Erythroblast (primary cell): ENCODE data around the gene FN3K.
"Not testable (repeated sequence)": the region's sequence is repeated elsewhere in the genome, so short reads cannot be mapped to it uniquely, and the experiment has no call there.

ENCODE experiments used
- DNase-seq, 2 experiments: peaks; one replicate each; lab custom pipeline; 2025; lab: John Stamatoyannopoulos, UW
- GATA1 ChIP-seq: IDR thresholded peaks from 2 replicates; pipeline ENCODE4 v1.6.1; 2011; ENCODE audit warnings: low read depth, mild to moderate bottlenecking, control low read depth, low read length, moderate library complexity
- POLR2A ChIP-seq: IDR thresholded peaks from 2 replicates; pipeline ENCODE4 v1.6.1; 2011; ENCODE audit warnings: mild to moderate bottlenecking, low read length

The FN3K gene

GRCh38 chr17:82753201-82753464, 17.7 kb downstream of the FN3K start:
- DNase-seq = peak; percentile 35 to 48

DNA sequence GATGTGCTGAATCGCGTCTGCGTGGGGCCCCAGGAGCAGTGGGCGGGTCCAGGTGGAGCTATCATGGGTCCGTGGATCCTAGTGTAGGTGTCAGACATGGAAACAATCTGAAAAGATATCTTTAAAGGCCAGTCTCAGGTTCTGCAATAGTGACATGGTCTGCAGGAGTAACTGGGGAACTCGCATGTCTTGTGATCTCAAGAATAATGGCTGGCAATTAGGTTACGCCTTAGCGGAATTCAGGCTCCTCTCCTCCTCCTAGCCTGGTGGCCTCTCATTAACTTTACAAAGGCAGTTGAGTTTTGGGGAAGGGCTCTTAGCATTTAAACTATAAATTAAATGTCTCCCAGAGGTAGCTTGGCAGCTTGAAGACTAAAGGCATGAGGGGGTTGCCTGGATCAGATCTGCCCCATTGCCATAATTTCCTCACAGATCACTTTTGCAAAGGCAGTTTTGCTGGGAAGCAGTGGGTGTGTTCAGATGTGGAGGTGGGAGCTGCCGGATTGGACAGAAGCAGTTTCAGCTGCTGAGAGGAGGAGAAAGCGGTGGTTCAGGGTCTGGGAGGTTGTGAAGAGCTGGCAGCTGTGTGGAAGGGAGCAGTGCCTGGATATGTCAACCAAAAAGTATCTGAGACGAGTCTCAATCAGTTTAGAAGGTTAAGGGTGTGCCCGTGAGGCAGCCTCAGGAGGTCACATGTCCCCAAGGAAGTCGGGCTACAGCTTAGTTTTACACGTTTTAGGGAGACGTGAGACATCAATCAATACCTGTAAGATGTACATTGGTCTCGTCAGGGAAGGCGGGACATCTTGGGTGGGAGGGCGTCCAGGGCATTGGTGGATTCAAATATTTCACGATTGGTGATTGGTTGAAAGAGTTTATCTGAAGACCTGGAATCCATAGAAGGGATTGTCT, 19.1 kb downstream of the FN3K start:
- peak; percentile 40 to 57 for DNase-seq
- no peak for TF ChIP-seq POLR2A
- TF ChIP-seq GATA1 = no peak

More at GRCh38 chr17:82753201-82753464, 17.7 kb downstream of the FN3K start:
- TF ChIP-seq POLR2A (no peak), GATA1 (no peak)

DNA sequence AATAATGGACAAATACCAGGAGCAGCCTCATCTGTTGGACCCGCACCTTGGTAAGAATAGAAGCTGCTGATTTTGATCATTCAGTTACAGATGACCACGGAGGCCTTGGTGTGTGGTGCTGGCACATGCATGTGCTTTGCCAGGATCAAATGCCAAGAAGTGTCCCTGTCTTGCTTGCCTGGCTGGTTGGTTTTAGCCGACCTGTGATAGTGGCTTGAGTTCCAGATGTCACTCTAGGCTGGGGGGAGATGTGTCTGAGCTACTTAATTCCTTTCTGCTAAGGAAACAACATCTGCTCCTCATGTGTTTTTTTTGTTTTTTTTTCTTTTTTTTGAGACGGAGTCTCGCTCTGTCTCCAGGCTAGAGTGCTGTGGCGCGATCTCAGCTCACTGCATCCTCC, 20.8 kb downstream of the FN3K start:
- TF ChIP-seq POLR2A (no peak), GATA1 (no peak)
- DNase-seq = no peak

DNA sequence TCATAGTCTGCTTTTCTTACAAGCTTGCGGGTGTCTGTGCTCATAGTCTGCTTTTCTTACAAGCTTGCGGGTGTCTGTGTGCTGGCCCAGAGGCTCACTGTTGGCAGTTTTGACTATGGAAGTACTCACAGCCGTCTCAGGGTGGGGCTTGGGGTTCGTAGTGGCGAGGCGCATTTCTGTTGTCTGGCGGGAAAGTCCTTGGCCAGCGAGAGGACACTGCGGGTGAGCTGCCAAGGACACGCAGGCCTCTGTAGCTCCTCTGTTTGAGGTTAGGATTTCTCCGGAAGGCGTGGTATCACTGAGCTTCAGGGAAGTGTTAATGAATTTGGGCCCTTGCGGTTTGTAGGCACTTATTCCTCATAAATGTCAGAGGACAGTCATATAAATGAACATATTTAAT, 30.0 kb downstream of the FN3K start:
- TF ChIP-seq POLR2A (no peak), GATA1 (no peak)

GRCh38 chr17:82767041-82767754, 31.8 kb downstream of the FN3K start:
- TF ChIP-seq POLR2A (no peak), GATA1 (no peak)
- DNase-seq = peak; percentile 63 to 77

More for the DNA sequence above, 30.0 kb downstream of the FN3K start:
- no peak for DNase-seq

- TF ChIP-seq POLR2A (no peak), GATA1 (no peak)
- no peak for DNase-seq
These were observed 33.6 kb downstream of the FN3K start for GRCh38 chr17:82769041-82769440.

- DNase-seq = no peak
- no peak for TF ChIP-seq GATA1
- no peak for TF ChIP-seq POLR2A
These were observed 36.6 kb downstream of the FN3K start for GRCh38 chr17:82772026-82772425.

DNA sequence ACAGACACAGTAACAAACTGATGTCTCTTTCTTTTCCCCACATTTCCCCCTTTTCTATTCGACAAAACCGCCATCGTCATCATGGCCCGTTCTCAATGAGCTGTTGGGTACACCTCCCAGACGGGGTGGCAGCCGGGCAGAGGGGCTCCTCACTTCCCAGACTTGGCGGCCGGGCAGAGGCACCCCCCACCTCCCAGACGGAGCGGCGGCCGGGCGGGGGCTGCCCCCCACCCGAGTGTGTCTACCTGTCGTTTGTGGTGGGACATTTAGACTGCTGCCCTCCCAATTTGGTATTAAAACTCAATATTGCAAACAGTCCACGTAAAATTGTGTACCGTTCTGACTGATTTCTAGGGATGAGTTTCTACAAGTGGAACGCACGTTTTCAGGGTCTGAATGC, 39.0 kb downstream of the FN3K start:
- DNase-seq = not testable (repeated sequence)

DNA sequence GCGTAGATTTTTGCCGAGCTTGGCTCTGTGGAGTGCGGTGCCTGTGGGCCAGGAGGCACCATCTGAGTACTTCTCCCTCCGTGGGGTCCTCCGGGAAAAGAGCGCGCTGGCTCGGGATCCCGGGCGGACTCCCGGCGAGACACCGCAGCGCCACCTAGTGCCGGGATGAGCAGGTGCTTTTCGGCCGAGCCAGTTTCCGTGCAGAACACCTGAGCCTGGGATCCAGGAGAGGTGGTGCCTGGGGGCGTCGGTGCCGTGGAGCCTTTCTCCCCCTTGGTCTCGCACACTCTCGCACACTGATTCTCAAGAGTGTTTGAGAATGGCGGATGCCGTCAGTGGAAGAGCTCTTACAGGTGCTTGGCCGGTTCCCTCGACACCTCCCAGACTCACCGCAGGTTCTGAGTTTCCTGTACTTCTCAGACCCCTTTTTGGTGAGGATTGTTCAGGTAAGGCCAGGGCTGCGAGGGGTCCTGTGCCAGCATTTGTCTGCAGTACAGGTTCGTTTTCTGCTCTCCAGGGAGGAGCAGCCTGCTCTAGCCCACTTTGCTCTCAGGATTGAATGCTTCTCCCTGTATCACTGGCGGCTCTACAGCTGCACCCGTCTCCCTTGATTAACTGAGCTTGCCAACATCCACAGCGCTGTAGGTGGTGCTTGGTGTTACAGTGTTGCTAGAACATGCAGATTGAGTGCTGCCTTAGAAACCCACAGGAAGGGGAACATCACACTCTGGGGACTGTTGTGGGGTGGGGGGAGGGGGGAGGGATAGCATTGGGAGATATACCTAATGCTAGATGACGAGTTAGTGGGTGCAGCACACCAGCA, 39.8 kb downstream of the FN3K start:
- peak; percentile 34 to 65 for DNase-seq
- TF ChIP-seq GATA1 = no peak
- TF ChIP-seq POLR2A = no peak

- DNase-seq = no peak
- no peak for TF ChIP-seq POLR2A
These were observed 41.0 kb downstream of the FN3K start for GRCh38 chr17:82776454-82776853.

DNA sequence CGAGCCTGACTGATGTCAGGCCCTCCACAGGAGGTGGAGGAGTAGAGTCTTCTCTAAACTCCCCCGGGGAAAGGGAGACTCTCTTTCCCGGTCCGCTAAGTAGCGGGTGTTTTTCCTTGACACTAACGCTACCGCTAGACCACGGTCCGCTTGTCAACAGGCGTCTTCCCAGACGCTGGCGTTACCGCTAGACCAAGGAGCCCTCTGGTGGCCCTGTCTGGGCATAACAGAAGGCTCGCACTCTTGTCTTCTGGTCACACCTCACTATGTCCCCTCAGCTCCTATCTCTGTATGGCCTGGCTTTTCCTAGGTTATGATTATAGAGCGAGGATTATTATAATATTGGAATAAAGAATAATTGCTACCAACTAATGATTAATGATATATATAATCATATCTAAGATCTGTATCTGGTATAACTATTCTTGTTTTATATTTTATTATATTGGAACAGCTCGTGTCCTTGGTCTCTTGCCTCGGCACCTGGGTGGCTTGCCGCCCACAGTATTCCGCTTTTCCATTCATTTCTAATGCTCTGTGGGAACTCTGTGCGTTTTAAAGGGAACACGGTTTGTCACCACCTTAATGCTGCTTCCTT, 42.5 kb downstream of the FN3K start:
- DNase-seq = not testable (repeated sequence)

DNA sequence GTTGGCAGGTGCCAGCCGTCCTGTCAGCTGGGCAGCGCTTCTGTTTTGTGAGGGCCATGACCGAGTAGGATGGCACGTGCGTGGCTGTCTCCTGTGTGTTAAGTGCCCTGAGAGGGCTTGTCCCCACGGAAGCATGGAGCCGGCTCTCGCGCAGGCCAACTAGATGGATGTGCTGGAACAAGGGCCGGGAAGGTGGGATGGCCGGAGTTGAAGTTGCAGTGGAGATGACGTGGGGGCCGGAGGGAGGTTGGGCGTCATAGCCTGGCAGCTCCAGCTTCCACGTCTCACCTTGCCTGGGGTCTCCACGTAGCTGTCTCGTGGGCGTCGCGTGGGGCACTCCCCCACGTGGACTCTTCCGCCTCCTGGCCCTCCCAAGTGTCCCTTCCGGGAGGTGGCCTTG, 44.1 kb downstream of the FN3K start:
- no peak for DNase-seq
- no peak for TF ChIP-seq GATA1
- no peak for TF ChIP-seq POLR2A

GRCh38 chr17:82780195-82780594, 44.8 kb downstream of the FN3K start:
- DNase-seq = no peak
- TF ChIP-seq GATA1 = no peak
- TF ChIP-seq POLR2A = no peak
